ENCODE results near the gene TEX11. TPM values are rescaled to one million over a fixed set of nuclear protein-coding genes. Genes with fewer than 3 reads are reported as not detected.

TEX11 gene
- total and polyA plus RNA-seq, 2 donors (not counting 1 experiment from before 2014, with no cell fraction given) = not detected

- H3K4me2 ChIP-seq (ENCODE audit: extremely low read depth, insufficient read depth, low read length) = no peak overlapping the region
- TF ChIP-seq, protein P1, sequence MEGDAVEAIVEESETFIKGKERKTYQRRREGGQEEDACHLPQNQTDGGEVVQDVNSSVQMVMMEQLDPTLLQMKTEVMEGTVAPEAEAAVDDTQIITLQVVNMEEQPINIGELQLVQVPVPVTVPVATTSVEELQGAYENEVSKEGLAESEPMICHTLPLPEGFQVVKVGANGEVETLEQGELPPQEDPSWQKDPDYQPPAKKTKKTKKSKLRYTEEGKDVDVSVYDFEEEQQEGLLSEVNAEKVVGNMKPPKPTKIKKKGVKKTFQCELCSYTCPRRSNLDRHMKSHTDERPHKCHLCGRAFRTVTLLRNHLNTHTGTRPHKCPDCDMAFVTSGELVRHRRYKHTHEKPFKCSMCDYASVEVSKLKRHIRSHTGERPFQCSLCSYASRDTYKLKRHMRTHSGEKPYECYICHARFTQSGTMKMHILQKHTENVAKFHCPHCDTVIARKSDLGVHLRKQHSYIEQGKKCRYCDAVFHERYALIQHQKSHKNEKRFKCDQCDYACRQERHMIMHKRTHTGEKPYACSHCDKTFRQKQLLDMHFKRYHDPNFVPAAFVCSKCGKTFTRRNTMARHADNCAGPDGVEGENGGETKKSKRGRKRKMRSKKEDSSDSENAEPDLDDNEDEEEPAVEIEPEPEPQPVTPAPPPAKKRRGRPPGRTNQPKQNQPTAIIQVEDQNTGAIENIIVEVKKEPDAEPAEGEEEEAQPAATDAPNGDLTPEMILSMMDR (conservative IDR thresholded peaks at IDR 0.05 in 1 of 2, IDR thresholded peaks at IDR 0.05 in 1 of 2; ENCODE audit: low read depth in 1 of 2, low read length in 2 of 2) = no peak
- TF ChIP-seq EZH2 (IDR thresholded peaks at IDR 0.05; ENCODE audit: low read length, missing control alignments) = no peak
- no peaks in the 10 kb centered on the region for H4K20me1 ChIP-seq (ENCODE audit: control insufficient read depth, extremely low read depth, insufficient read depth, low read length)
- no peaks in the 10 kb centered on the region for H3K9me3 ChIP-seq (ENCODE audit: control insufficient read depth, insufficient read depth, low read depth, low read length)
- no peaks in the 10 kb centered on the region for H3K4me1 ChIP-seq (ENCODE audit: control insufficient read depth, extremely low read depth, insufficient read depth, low read length)
- no peak overlapping the region for H3K4me3 ChIP-seq (replicated peaks in 1 of 4; ENCODE audit: control extremely low read depth in 1 of 4, insufficient read depth in 1 of 4, low read depth in 3 of 4, low read length in 4 of 4)
- no peak for DNase-seq (ENCODE audit: low read depth in 2 of 2)
- no peak overlapping the region for H3K9ac ChIP-seq (ENCODE audit: insufficient read depth, low read length)
- H3K27ac ChIP-seq (ENCODE audit: insufficient read depth, low read length) = no peak overlapping the region
- H3K27me3 ChIP-seq (ENCODE audit: control insufficient read depth, insufficient read depth, low read length) = no peaks in the 10 kb centered on the region
- H3K36me3 ChIP-seq (ENCODE audit: control insufficient read depth, insufficient read depth, low read length) = no peaks in the 10 kb centered on the region
- H3K79me2 ChIP-seq (ENCODE audit: control insufficient read depth, insufficient read depth, low read length) = no peaks in the 10 kb centered on the region
- H2AFZ ChIP-seq (ENCODE audit: low read length) = no peak overlapping the region
Observed at GRCh38 chrX:70504772-70505450, 403.6 kb downstream of the TEX11 start.

- H4K20me1 ChIP-seq (ENCODE audit: control insufficient read depth, extremely low read depth, insufficient read depth, low read length) = no peaks in the 10 kb centered on the region
- no peak overlapping the region for H3K9ac ChIP-seq (ENCODE audit: insufficient read depth, low read length)
- no peak overlapping the region for H3K27ac ChIP-seq (ENCODE audit: insufficient read depth, low read length)
- no peaks in the 10 kb centered on the region for H3K36me3 ChIP-seq (ENCODE audit: control insufficient read depth, insufficient read depth, low read length)
- H3K9me3 ChIP-seq (ENCODE audit: control insufficient read depth, insufficient read depth, low read depth, low read length) = no peaks in the 10 kb centered on the region
- no peaks in the 10 kb centered on the region for H3K79me2 ChIP-seq (ENCODE audit: control insufficient read depth, insufficient read depth, low read length)
- TF ChIP-seq EZH2 (IDR thresholded peaks at IDR 0.05; ENCODE audit: low read length, missing control alignments) = no peak
- TF ChIP-seq, protein P1 (conservative IDR thresholded peaks at IDR 0.05 in 1 of 2, IDR thresholded peaks at IDR 0.05 in 1 of 2; ENCODE audit: low read depth in 1 of 2, low read length in 2 of 2) = no peak
- H3K27me3 ChIP-seq (ENCODE audit: control insufficient read depth, insufficient read depth, low read length) = no peaks in the 10 kb centered on the region
- H3K4me2 ChIP-seq (ENCODE audit: extremely low read depth, insufficient read depth, low read length) = no peak overlapping the region
- H2AFZ ChIP-seq (ENCODE audit: low read length) = no peak overlapping the region
- H3K4me3 ChIP-seq (replicated peaks in 1 of 4; ENCODE audit: control extremely low read depth in 1 of 4, insufficient read depth in 1 of 4, low read depth in 3 of 4, low read length in 4 of 4) = no peak overlapping the region
- H3K4me1 ChIP-seq (ENCODE audit: control insufficient read depth, extremely low read depth, insufficient read depth, low read length) = no peaks in the 10 kb centered on the region
- DNase-seq (ENCODE audit: low read depth in 2 of 2) = no peak
Observed at GRCh38 chrX:70500826-70501225, 407.7 kb downstream of the TEX11 start.

- H3K4me2 ChIP-seq (ENCODE audit: extremely low read depth, insufficient read depth, low read length) = no peak overlapping the region
- H3K4me3 ChIP-seq (replicated peaks in 1 of 4; ENCODE audit: control extremely low read depth in 1 of 4, insufficient read depth in 1 of 4, low read depth in 3 of 4, low read length in 4 of 4) = no peak overlapping the region
- no peaks in the 10 kb centered on the region for H3K9me3 ChIP-seq (ENCODE audit: control insufficient read depth, insufficient read depth, low read depth, low read length)
- DNase-seq (ENCODE audit: low read depth in 2 of 2) = no peak
- no peaks in the 10 kb centered on the region for H3K27me3 ChIP-seq (ENCODE audit: control insufficient read depth, insufficient read depth, low read length)
- TF ChIP-seq, protein P1 (conservative IDR thresholded peaks at IDR 0.05 in 1 of 2, IDR thresholded peaks at IDR 0.05 in 1 of 2; ENCODE audit: low read depth in 1 of 2, low read length in 2 of 2) = no peak
- no peak for TF ChIP-seq EZH2 (IDR thresholded peaks at IDR 0.05; ENCODE audit: low read length, missing control alignments)
- no peaks in the 10 kb centered on the region for H3K4me1 ChIP-seq (ENCODE audit: control insufficient read depth, extremely low read depth, insufficient read depth, low read length)
- no peaks in the 10 kb centered on the region for H4K20me1 ChIP-seq (ENCODE audit: control insufficient read depth, extremely low read depth, insufficient read depth, low read length)
- H2AFZ ChIP-seq (ENCODE audit: low read length) = no peak overlapping the region
- no peaks in the 10 kb centered on the region for H3K79me2 ChIP-seq (ENCODE audit: control insufficient read depth, insufficient read depth, low read length)
- H3K9ac ChIP-seq (ENCODE audit: insufficient read depth, low read length) = no peak overlapping the region
- H3K27ac ChIP-seq (ENCODE audit: insufficient read depth, low read length) = no peak overlapping the region
- H3K36me3 ChIP-seq (ENCODE audit: control insufficient read depth, insufficient read depth, low read length) = peaks cover 2% of the 10 kb centered on the region
Observed at GRCh38 chrX:70498129-70498528, 410.4 kb downstream of the TEX11 start.
